ENCODE results near the gene SLC27A6.

DNA sequence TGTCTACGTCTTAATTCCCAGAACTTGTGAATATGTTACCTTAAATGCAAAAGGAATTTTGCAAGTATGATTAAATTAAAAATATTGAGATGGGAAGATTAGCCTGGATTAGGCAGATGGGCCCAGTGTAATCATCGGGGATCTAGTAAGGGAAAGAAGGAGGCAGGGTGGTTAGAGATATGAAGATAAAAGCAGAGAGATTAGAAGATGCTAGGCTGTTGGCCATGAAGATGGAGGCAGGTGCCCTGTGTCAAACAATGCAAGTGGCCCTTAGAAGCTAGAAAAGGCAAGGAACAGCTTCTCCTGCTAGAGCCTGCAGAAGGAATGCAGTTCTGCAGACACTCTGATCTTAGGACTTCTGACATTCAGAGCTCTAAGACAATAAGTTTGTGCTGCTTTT, 100.4 kb downstream of the SLC27A6 start:
- TF ChIP-seq, protein P1, sequence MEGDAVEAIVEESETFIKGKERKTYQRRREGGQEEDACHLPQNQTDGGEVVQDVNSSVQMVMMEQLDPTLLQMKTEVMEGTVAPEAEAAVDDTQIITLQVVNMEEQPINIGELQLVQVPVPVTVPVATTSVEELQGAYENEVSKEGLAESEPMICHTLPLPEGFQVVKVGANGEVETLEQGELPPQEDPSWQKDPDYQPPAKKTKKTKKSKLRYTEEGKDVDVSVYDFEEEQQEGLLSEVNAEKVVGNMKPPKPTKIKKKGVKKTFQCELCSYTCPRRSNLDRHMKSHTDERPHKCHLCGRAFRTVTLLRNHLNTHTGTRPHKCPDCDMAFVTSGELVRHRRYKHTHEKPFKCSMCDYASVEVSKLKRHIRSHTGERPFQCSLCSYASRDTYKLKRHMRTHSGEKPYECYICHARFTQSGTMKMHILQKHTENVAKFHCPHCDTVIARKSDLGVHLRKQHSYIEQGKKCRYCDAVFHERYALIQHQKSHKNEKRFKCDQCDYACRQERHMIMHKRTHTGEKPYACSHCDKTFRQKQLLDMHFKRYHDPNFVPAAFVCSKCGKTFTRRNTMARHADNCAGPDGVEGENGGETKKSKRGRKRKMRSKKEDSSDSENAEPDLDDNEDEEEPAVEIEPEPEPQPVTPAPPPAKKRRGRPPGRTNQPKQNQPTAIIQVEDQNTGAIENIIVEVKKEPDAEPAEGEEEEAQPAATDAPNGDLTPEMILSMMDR (IDR thresholded peaks at IDR 0.05), result no peak
- no peak for TF ChIP-seq POLR2A (IDR thresholded peaks at IDR 0.05)
- no peak for TF ChIP-seq POLR2AphosphoS5 (IDR thresholded peaks at IDR 0.05; ENCODE audit: insufficient read depth in 1 of 2, low read depth in 1 of 2)
